Lower lobe of right lung (tissue), 2 donors: ENCODE data around the gene ORC1. TPM values are rescaled to one million over a fixed set of nuclear protein-coding genes. Genes with fewer than 3 reads are reported as not detected.

Source experiments
- ATAC-seq, 2 donors: fragments of 200-7000 bp; cut with Tn5 transposase; one replicate each; pipeline ENCODE4 v1.9.1; 2020 to 2022; ENCODE audit warnings: mild to moderate bottlenecking in 2 of 2, moderate library complexity in 2 of 2
- DNase-seq: peaks from one replicate; pipeline ENCODE4 v3.0.0-alpha.2; 2020
- H3K27ac ChIP-seq: fragments of 200-600 bp; one replicate; pipeline ENCODE4 v1.8.0; 2022
- H3K27me3 ChIP-seq: fragments of 200-600 bp; one replicate; pipeline ENCODE4 v1.8.0; 2022; ENCODE audit warnings: low read depth
- H3K36me3 ChIP-seq: fragments of 200-600 bp; one replicate; pipeline ENCODE4 v1.8.0; 2022; ENCODE audit warnings: mild to moderate bottlenecking
- H3K4me1 ChIP-seq: fragments of 200-600 bp; one replicate; pipeline ENCODE4 v1.8.0; 2022
- H3K4me3 ChIP-seq: fragments of 200-600 bp; one replicate; pipeline ENCODE4 v1.8.0; 2022; ENCODE audit warnings: mild to moderate bottlenecking
- H3K9me3 ChIP-seq: fragments of 200-600 bp; one replicate; pipeline ENCODE4 v1.8.0; 2022
- intact Hi-C: fragments of 100-400 bp; cut with DNase I; formaldehyde crosslinking; loops from one replicate; pipeline ENCODE4 v1.11.0; 2022
- total RNA-seq: library from RNA; stranded (reverse); fragmentation: NEBNext Ultra II Directional; extraction: Animal tissue kit (Norgen Biotek cat#: 25700); gene quantifications from one replicate; pipeline ENCODE4 v1.2.1, GENCODE V29; 2021
- TF ChIP-seq, protein P1 (sequence below): fragments of 200-600 bp; IDR thresholded peaks from one replicate; pipeline ENCODE4 v1.8.0; 2022; ENCODE audit warnings: antibody characterized with exemption, mild to moderate bottlenecking
- donor health status: DM: no; HTN: yes; CAD: no; lungs with severe emphysema.

The ORC1 gene
- total RNA-seq, 1 donor from 2014 or later, result 0.68 TPM

GRCh38 chr1:52365746-52366516 lies 38.3 kb downstream of the ORC1 start, which contains the start of gene CC2D1B:
CC2D1B (minus strand) TSS chr1:52366205; CDS start chr1:52364620, 1,585 bp downstream.
- ATAC-seq (peak; percentile 95 to 97), DNase-seq (peak; percentile 100)
- peak within 1 kb of the TSS; percentile 97 for H3K27ac ChIP-seq
- no peaks in the 10 kb centered on the region for H3K9me3 ChIP-seq
- intact Hi-C loops, result no loop called here
- no peaks in the 10 kb centered on the region for H3K27me3 ChIP-seq
- H3K36me3 ChIP-seq, result peaks cover 32% of the 10 kb centered on the region
- peaks cover 14% of the 10 kb centered on the region for H3K4me1 ChIP-seq
- H3K4me3 ChIP-seq, result peak within 1 kb of the TSS; percentile 93
- TF ChIP-seq, protein P1, sequence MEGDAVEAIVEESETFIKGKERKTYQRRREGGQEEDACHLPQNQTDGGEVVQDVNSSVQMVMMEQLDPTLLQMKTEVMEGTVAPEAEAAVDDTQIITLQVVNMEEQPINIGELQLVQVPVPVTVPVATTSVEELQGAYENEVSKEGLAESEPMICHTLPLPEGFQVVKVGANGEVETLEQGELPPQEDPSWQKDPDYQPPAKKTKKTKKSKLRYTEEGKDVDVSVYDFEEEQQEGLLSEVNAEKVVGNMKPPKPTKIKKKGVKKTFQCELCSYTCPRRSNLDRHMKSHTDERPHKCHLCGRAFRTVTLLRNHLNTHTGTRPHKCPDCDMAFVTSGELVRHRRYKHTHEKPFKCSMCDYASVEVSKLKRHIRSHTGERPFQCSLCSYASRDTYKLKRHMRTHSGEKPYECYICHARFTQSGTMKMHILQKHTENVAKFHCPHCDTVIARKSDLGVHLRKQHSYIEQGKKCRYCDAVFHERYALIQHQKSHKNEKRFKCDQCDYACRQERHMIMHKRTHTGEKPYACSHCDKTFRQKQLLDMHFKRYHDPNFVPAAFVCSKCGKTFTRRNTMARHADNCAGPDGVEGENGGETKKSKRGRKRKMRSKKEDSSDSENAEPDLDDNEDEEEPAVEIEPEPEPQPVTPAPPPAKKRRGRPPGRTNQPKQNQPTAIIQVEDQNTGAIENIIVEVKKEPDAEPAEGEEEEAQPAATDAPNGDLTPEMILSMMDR, result no peak

GRCh38 chr1:52365071-52365745 lies 39.0 kb downstream of the ORC1 start:
- ATAC-seq (peak; percentile 62 to 78), DNase-seq (peak; percentile 80)
- peak overlapping the region; percentile 97 for H3K27ac ChIP-seq
- H3K4me3 ChIP-seq, result peak overlapping the region; percentile 93
- TF ChIP-seq, protein P1, result no peak
- H3K36me3 ChIP-seq, result peaks cover 39% of the 10 kb centered on the region
- H3K4me1 ChIP-seq, result peaks cover 14% of the 10 kb centered on the region
- H3K9me3 ChIP-seq, result no peaks in the 10 kb centered on the region
- intact Hi-C loops, result no loop called here
- no peaks in the 10 kb centered on the region for H3K27me3 ChIP-seq

- intact Hi-C loops, result no loop called here
- Histone ChIP-seq H3K27me3 (no peaks in the 10 kb centered on the region), H3K36me3 (peaks cover 48% of the 10 kb centered on the region), H3K4me1 (peaks cover 14% of the 10 kb centered on the region), H3K9me3 (no peaks in the 10 kb centered on the region), H3K27ac (peak overlapping the region; percentile 97), H3K4me3 (peak overlapping the region; percentile 93)
- DNase-seq, result no peak
- TF ChIP-seq, protein P1, result no peak
- no peak for ATAC-seq
Measured at GRCh38 chr1:52364235-52364839, 39.9 kb downstream of the ORC1 start.

DNA sequence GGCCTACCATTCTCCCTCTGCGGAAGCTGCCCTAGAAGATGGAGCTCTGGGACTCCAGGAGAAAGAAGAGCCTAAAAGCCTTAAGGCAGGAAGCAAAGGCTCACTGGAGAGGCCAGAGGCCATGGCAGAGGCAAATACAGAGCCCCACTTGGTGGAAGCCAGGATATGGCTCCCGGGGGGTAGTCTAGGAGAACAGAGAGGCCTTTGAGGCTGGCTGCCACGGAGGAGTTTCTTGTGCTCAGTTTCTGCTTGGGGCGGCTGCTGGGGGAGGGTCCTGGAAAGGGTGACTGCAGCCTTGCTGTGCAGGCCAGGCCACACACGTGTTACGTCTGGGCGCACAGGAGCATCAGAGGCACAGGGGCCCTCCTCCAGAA lies 43.6 kb downstream of the ORC1 start:
- intact Hi-C loops, result no loop called here
- Histone ChIP-seq H3K36me3 (peaks cover 85% of the 10 kb centered on the region), H3K27me3 (no peaks in the 10 kb centered on the region)

More for the DNA sequence above, 43.6 kb downstream of the ORC1 start:
- TF ChIP-seq, protein P1, result no peak
- Histone ChIP-seq H3K4me1 (peaks cover 14% of the 10 kb centered on the region), H3K4me3 (no peak overlapping the region), H3K27ac (no peak overlapping the region), H3K9me3 (no peaks in the 10 kb centered on the region)
- DNase-seq (no peak), ATAC-seq (no peak)
